K562 (cell line): ENCODE data around the gene TUBB1. TPM values are rescaled to one million over a fixed set of nuclear protein-coding genes. Genes with fewer than 3 reads are reported as not detected.
A peak's percentile ranks its signal among the peaks of the same experiment; 100 is the strongest.

Experiments
- DEAF1 ChIP-seq: fragments of 450-650 bp; formaldehyde crosslinking; IDR thresholded peaks from 2 replicates; pipeline ENCODE4 v1.4.0; 2020; ENCODE audit warnings: mild to moderate bottlenecking, moderate library complexity
- HSF4 ChIP-seq: fragments of 250-450 bp; sonication (Bioruptor Pico); IDR thresholded peaks from 2 replicates; pipeline ENCODE4 v2.1.2; 2022; ENCODE audit warnings: mild to moderate bottlenecking, moderate library complexity, borderline replicate concordance
- NEUROD1 ChIP-seq: fragments of 150-350 bp; IDR thresholded peaks from 2 replicates; pipeline ENCODE4 v1.6.1; 2014; ENCODE audit warnings: borderline replicate concordance, low read length, low read depth; ENCODE audit not compliant: partially characterized antibody
- NR2F6 ChIP-seq: fragments of 450-650 bp; formaldehyde crosslinking; IDR thresholded peaks from 2 replicates; pipeline ENCODE4 v1.4.0; 2020; ENCODE audit warnings: mild to moderate bottlenecking
- NRF1 ChIP-seq, 2 experiments: fragments of 450-650 bp; IDR thresholded peaks in 1 of 2; conservative IDR thresholded peaks in 1 of 2; 2 replicates each; pipeline ENCODE4 v1.6.1; 2014; ENCODE audit warnings: mild to moderate bottlenecking in 2 of 2
- PATZ1 ChIP-seq: fragments of 250-450 bp; sonication (Bioruptor Pico); IDR thresholded peaks from 2 replicates; pipeline ENCODE4 v1.5.0; 2020; ENCODE audit warnings: mild to moderate bottlenecking, borderline replicate concordance
- U2AF1 ChIP-seq: fragments of 200-400 bp; formaldehyde crosslinking; optimal IDR thresholded peaks from 2 replicates; pipeline ENCODE3; 2017; ENCODE audit warnings: mild to moderate bottlenecking, low read depth, low read length, moderate library complexity
- XRCC4 ChIP-seq: IDR thresholded peaks from one replicate; pipeline ENCODE4 v1.6.1; 2011; ENCODE audit not compliant: insufficient read depth, insufficient read length; ENCODE audit errors: extremely low read depth
- ZC3H8 ChIP-seq: fragments of 450-650 bp; IDR thresholded peaks from 2 replicates; pipeline ENCODE4 v1.6.1; 2017
- ZNF592 ChIP-seq: fragments of 450-650 bp; IDR thresholded peaks from 2 replicates; pipeline ENCODE4 v1.6.1; 2017; ENCODE audit warnings: antibody characterized with exemption, mild to moderate bottlenecking
- ZNF707 ChIP-seq: fragments of 250-450 bp; sonication (Bioruptor Pico); conservative IDR thresholded peaks from 2 replicates; pipeline ENCODE4 v1.8.0; 2022; ENCODE audit warnings: inconsistent platforms, mild to moderate bottlenecking, moderate library complexity
- ZZZ3 ChIP-seq: fragments of 450-650 bp; IDR thresholded peaks from 2 replicates; pipeline ENCODE4 v1.6.1; 2016; ENCODE audit warnings: antibody characterized with exemption, mild to moderate bottlenecking, moderate library complexity
- polyA plus RNA-seq, 8 experiments: library from polyadenylated mRNA; depleted of rRNA in 4 of 8; stranded (reverse) in 5 of 8; unstranded in 3 of 8; fragments of >200 nt; fragmentation: Nextera tagmentation in 2 of 8; fragmentation: Illumina TruSeq in 1 of 8; extraction: Ambion mirVana in 2 of 8; extraction: Trizol in 1 of 8; gene quantifications; 2 replicates each; pipeline versions ENCODE4 v1.2.1 to v1.2.3, GENCODE V29; 2011 to 2014; ENCODE audit warnings: inconsistent platforms in 1 of 8, missing spikeins in 1 of 8
- total RNA-seq, 7 experiments: library from RNA; depleted of rRNA in 6 of 7; stranded (reverse); fragments of >200 nt in 6 of 7; fragmentation: Illumina TruSeq in 2 of 7; extraction: Trizol in 2 of 7; gene quantifications; 2 replicates each; pipeline versions ENCODE4 v1.2.1 to v1.2.3, GENCODE V29; 2011 to 2021; ENCODE audit warnings: low replicate concordance in 1 of 7
- TF ChIP-seq, protein P1 (sequence below): sonication (generic); formaldehyde crosslinking; IDR thresholded peaks from 2 replicates; pipeline ENCODE4 v1.8.1; 2023; ENCODE audit warnings: mild to moderate bottlenecking, missing genetic modification reagents
- TF ChIP-seq, protein P2 (sequence below): sonication (generic); formaldehyde crosslinking; IDR thresholded peaks from 2 replicates; pipeline ENCODE4 v1.8.0; 2022; ENCODE audit warnings: missing genetic modification reagents, mild to moderate bottlenecking, moderate library complexity, borderline replicate concordance
- TF ChIP-seq, protein P3 (sequence below): fragments of 250-450 bp; sonication (Bioruptor Pico); IDR thresholded peaks from 2 replicates; pipeline ENCODE4 v1.8.0; 2021; ENCODE audit warnings: moderate library complexity, mild to moderate bottlenecking, inconsistent platforms

TUBB1 gene
- total and polyA plus RNA-seq, 9 of the 15 experiments (the other 6 are each of a cell fraction or from before 2014, with no cell fraction given): 1.5 to 3.9 (median 2.4) TPM

- TF ChIP-seq ZNF592: peak; percentile 54; the same call in 1 of the 2 replicates
- TF ChIP-seq NRF1 (conservative IDR thresholded peaks at IDR 0.05 in 1 of 2, IDR thresholded peaks at IDR 0.05 in 1 of 2): peak in 1 of 2 experiments; percentile 22; a peak in 1 of 4 replicates
- TF ChIP-seq, protein P1, sequence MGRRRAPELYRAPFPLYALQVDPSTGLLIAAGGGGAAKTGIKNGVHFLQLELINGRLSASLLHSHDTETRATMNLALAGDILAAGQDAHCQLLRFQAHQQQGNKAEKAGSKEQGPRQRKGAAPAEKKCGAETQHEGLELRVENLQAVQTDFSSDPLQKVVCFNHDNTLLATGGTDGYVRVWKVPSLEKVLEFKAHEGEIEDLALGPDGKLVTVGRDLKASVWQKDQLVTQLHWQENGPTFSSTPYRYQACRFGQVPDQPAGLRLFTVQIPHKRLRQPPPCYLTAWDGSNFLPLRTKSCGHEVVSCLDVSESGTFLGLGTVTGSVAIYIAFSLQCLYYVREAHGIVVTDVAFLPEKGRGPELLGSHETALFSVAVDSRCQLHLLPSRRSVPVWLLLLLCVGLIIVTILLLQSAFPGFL (CRISPR knock-in tag): no peak
- no peak for TF ChIP-seq PATZ1 (CRISPR knock-in tag)
- TF ChIP-seq, protein P2, sequence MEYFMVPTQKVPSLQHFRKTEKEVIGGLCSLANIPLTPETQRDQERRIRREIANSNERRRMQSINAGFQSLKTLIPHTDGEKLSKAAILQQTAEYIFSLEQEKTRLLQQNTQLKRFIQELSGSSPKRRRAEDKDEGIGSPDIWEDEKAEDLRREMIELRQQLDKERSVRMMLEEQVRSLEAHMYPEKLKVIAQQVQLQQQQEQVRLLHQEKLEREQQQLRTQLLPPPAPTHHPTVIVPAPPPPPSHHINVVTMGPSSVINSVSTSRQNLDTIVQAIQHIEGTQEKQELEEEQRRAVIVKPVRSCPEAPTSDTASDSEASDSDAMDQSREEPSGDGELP (CRISPR knock-in tag): no peak
- TF ChIP-seq ZZZ3: no peak
- TF ChIP-seq NR2F6 (CRISPR knock-in tag): no peak
- TF ChIP-seq, protein P3, sequence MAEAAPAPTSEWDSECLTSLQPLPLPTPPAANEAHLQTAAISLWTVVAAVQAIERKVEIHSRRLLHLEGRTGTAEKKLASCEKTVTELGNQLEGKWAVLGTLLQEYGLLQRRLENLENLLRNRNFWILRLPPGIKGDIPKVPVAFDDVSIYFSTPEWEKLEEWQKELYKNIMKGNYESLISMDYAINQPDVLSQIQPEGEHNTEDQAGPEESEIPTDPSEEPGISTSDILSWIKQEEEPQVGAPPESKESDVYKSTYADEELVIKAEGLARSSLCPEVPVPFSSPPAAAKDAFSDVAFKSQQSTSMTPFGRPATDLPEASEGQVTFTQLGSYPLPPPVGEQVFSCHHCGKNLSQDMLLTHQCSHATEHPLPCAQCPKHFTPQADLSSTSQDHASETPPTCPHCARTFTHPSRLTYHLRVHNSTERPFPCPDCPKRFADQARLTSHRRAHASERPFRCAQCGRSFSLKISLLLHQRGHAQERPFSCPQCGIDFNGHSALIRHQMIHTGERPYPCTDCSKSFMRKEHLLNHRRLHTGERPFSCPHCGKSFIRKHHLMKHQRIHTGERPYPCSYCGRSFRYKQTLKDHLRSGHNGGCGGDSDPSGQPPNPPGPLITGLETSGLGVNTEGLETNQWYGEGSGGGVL (CRISPR knock-in tag): no peak
- no peak for TF ChIP-seq U2AF1
- no peak for TF ChIP-seq ZNF707 (CRISPR knock-in tag)
- TF ChIP-seq NEUROD1: peak; percentile 90
- no peak for TF ChIP-seq XRCC4
- no peak for TF ChIP-seq ZC3H8
- TF ChIP-seq DEAF1 (CRISPR knock-in tag): 0 out of 2 replicates have a peak, but pooled peaks have one; percentile 12
- no peak for TF ChIP-seq HSF4
These were observed 1.8 kb downstream of the TUBB1 start (continued) for GRCh38 chr20:59020938-59021551.
